Neural crest cell (in vitro differentiated cells): Measurements from ENCODE around the gene GUCY1A2. TPM values are rescaled to one million over a fixed set of nuclear protein-coding genes. Genes with fewer than 3 reads are reported as not detected.
"Not testable (repeated sequence)": the region's sequence is repeated elsewhere in the genome, so short reads cannot be mapped to it uniquely, and the experiment has no call there.

ENCODE experiments used
- DNase-seq: peaks from one replicate; pipeline ENCODE4 v3.0.0; 2021; ENCODE audit warnings: low read depth, mixed read lengths, low spot score
- H3K27ac Mint-ChIP-seq: one replicate; pipeline ENCODE4 v1.8.0; 2021; ENCODE audit warnings: mild to moderate bottlenecking, mixed read lengths; ENCODE audit not compliant: unreplicated experiment
- H3K27me3 Mint-ChIP-seq: 2 replicates; pipeline ENCODE4 v1.8.0; 2021; ENCODE audit warnings: low read depth, mild to moderate bottlenecking, mixed read lengths
- H3K36me3 Mint-ChIP-seq: 2 replicates; pipeline ENCODE4 v1.8.0; 2021; ENCODE audit warnings: low read depth, mild to moderate bottlenecking, mixed read lengths
- H3K4me1 Mint-ChIP-seq: 2 replicates; pipeline ENCODE4 v1.8.0; 2021; ENCODE audit warnings: mixed read lengths
- H3K4me3 Mint-ChIP-seq: one replicate; pipeline ENCODE4 v1.8.0; 2021; ENCODE audit warnings: mild to moderate bottlenecking, mixed read lengths
- H3K9me3 Mint-ChIP-seq: 2 replicates; pipeline ENCODE4 v1.8.0; 2021; ENCODE audit warnings: mixed read lengths
- CTCF ChIP-seq: fragments of 200-600 bp; sonication (generic); conservative IDR thresholded peaks from 2 replicates; pipeline ENCODE4 v1.5.0; 2021; ENCODE audit warnings: antibody characterized with exemption, mild to moderate bottlenecking
- long read RNA-seq: library from polyadenylated mRNA; unstranded; transcript quantifications from one replicate; pipeline ENCODE4 v2.0.0, GENCODE V29; 2020
- total RNA-seq: library from RNA; stranded (reverse); gene quantifications from 2 replicates; pipeline ENCODE4 v1.2.1, GENCODE V29; 2021

GUCY1A2 gene
- total RNA-seq = 3.7 and 4.0 TPM in 2 replicates
- long read RNA-seq, partial matches to known transcripts = 1 of 1 reads
- long read RNA-seq, other reads (novel, unspliced or antisense) = 0 of 1 reads

- TF ChIP-seq CTCF = no peak
- Mint-ChIP-seq H3K4me3 (peak within 1 kb of the TSS; percentile 96), H3K4me1 (peaks cover 20% of the 10 kb centered on the region), H3K36me3 (no peaks in the 10 kb centered on the region), H3K27me3 (peaks cover 38% of the 10 kb centered on the region), H3K27ac (no peak within 1 kb of the TSS), H3K9me3 (no peaks in the 10 kb centered on the region)
- peak; percentile 28 for DNase-seq
These were observed at the start of gene GUCY1A2 for GRCh38 chr11:107018219-107018901. Gene GUCY1A2, minus strand, starts transcription at chr11:107018476. Its CDS starts 421 bp downstream, at chr11:107018055.

- peaks cover 14% of the 10 kb centered on the region for H3K9me3 Mint-ChIP-seq
- DNase-seq = no peak
- H3K4me3 Mint-ChIP-seq = no peak overlapping the region
- H3K36me3 Mint-ChIP-seq = peaks cover 5% of the 10 kb centered on the region
- no peaks in the 10 kb centered on the region for H3K27me3 Mint-ChIP-seq
- no peaks in the 10 kb centered on the region for H3K4me1 Mint-ChIP-seq
- no peak for TF ChIP-seq CTCF
- no peak overlapping the region for H3K27ac Mint-ChIP-seq
These were observed 36.1 kb upstream of the GUCY1A2 start for GRCh38 chr11:107054391-107054790.

- DNase-seq, H3K27ac Mint-ChIP-seq, H3K4me3 Mint-ChIP-seq, H3K4me1 Mint-ChIP-seq, H3K27me3 Mint-ChIP-seq, H3K36me3 Mint-ChIP-seq: not testable (repeated sequence)
- peaks cover 19% of the 10 kb centered on the region for H3K9me3 Mint-ChIP-seq
These were observed 33.1 kb upstream of the GUCY1A2 start for GRCh38 chr11:107051332-107051731.

GRCh38 chr11:107050899-107051298, 32.6 kb upstream of the GUCY1A2 start:
- not testable (repeated sequence) for H3K4me1 Mint-ChIP-seq, H3K27me3 Mint-ChIP-seq, H3K4me3 Mint-ChIP-seq, H3K27ac Mint-ChIP-seq, H3K36me3 Mint-ChIP-seq, DNase-seq
- peaks cover 19% of the 10 kb centered on the region for H3K9me3 Mint-ChIP-seq

- no peak overlapping the region for H3K27ac Mint-ChIP-seq
- no peak for DNase-seq
- no peak overlapping the region for H3K4me3 Mint-ChIP-seq
- peaks cover 19% of the 10 kb centered on the region for H3K9me3 Mint-ChIP-seq
- H3K36me3 Mint-ChIP-seq = peaks cover 5% of the 10 kb centered on the region
- no peaks in the 10 kb centered on the region for H3K4me1 Mint-ChIP-seq
- no peaks in the 10 kb centered on the region for H3K27me3 Mint-ChIP-seq
- TF ChIP-seq CTCF = no peak
These were observed 31.8 kb upstream of the GUCY1A2 start for GRCh38 chr11:107050121-107050520.

GRCh38 chr11:107044503-107044902, 26.2 kb upstream of the GUCY1A2 start:
- no peak for TF ChIP-seq CTCF
- peaks cover 7% of the 10 kb centered on the region for H3K9me3 Mint-ChIP-seq
- H3K27ac Mint-ChIP-seq = no peak overlapping the region
- no peaks in the 10 kb centered on the region for H3K27me3 Mint-ChIP-seq
- peaks cover 20% of the 10 kb centered on the region for H3K4me1 Mint-ChIP-seq
- H3K4me3 Mint-ChIP-seq = no peak overlapping the region
- DNase-seq = no peak
- H3K36me3 Mint-ChIP-seq = peaks cover 4% of the 10 kb centered on the region
